IPS DF 6.9 (cell line): ENCODE data around the gene PDXDC1.
A peak's percentile ranks its signal among the peaks of the same experiment; 100 is the strongest.
"Not testable (repeated sequence)": the region's sequence is repeated elsewhere in the genome, so short reads cannot be mapped to it uniquely, and the experiment has no call there.

ENCODE experiments used
- DNase-seq: peaks from one replicate; pipeline ENCODE4 v3.0.0-alpha.2; 2013; ENCODE audit warnings: low read depth, low spot score
- H3K27ac ChIP-seq: one replicate; pipeline ENCODE4 v1.5.1; 2013; ENCODE audit warnings: low read length, control low read depth
- H3K27me3 ChIP-seq: 2 replicates; pipeline ENCODE4 v1.6.1; 2013; ENCODE audit warnings: mild to moderate bottlenecking, low read length; ENCODE audit not compliant: control insufficient read depth, insufficient read depth
- H3K36me3 ChIP-seq: 2 replicates; pipeline ENCODE4 v1.6.1; 2013; ENCODE audit warnings: low read length; ENCODE audit not compliant: control insufficient read depth, insufficient read depth
- H3K4me1 ChIP-seq: 2 replicates; pipeline ENCODE4 v1.6.1; 2013; ENCODE audit warnings: low read length; ENCODE audit not compliant: control insufficient read depth, insufficient read depth
- H3K4me3 ChIP-seq: 2 replicates; pipeline ENCODE4 v1.5.1; 2013; ENCODE audit warnings: mild to moderate bottlenecking, low read length
- H3K9me3 ChIP-seq: 2 replicates; pipeline ENCODE4 v1.6.1; 2013; ENCODE audit warnings: low read length, inconsistent platforms; ENCODE audit not compliant: control insufficient read depth, insufficient read depth
- WGBS: extraction: QIAGEN DNeasy Blood & Tissue Kit; methylation state at CpG from one replicate; pipeline ENCODE4 v1.1.7; 2013; ENCODE audit warnings: mixed read lengths, missing lambda C conversion rate; ENCODE audit not compliant: insufficient read length, insufficient coverage; 5-methylcytosine and 5-hydroxymethylcytosine counted together

Gene PDXDC1

DNA sequence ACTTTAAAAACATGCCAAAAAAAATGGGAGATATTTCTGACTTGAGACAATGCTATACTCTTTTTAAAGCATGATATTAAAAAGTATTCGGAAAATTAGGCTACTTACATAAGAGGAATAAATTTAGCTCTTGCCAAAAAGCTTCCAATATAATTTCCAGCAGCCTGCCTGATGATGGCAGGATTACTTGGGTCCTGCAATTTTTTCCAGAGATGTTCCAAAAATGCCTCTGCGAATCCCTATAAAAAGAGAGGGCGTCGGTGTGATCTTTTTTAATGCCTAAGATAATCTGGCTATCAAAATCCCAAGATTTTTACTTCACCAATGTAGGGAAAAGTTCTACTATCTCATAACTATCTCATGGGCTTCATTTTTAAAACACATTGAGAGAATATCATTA, 96.2 kb downstream of the PDXDC1 start:
- H3K4me3 ChIP-seq, H3K9me3 ChIP-seq, H3K27me3 ChIP-seq, DNase-seq, H3K4me1 ChIP-seq, H3K27ac ChIP-seq: not testable (repeated sequence)
- no CpG with 5 or more reads among the region's 4 CpGs for WGBS
- peaks cover 10% of the 10 kb centered on the region; the same call in 1 of the 2 replicates for H3K36me3 ChIP-seq

DNA sequence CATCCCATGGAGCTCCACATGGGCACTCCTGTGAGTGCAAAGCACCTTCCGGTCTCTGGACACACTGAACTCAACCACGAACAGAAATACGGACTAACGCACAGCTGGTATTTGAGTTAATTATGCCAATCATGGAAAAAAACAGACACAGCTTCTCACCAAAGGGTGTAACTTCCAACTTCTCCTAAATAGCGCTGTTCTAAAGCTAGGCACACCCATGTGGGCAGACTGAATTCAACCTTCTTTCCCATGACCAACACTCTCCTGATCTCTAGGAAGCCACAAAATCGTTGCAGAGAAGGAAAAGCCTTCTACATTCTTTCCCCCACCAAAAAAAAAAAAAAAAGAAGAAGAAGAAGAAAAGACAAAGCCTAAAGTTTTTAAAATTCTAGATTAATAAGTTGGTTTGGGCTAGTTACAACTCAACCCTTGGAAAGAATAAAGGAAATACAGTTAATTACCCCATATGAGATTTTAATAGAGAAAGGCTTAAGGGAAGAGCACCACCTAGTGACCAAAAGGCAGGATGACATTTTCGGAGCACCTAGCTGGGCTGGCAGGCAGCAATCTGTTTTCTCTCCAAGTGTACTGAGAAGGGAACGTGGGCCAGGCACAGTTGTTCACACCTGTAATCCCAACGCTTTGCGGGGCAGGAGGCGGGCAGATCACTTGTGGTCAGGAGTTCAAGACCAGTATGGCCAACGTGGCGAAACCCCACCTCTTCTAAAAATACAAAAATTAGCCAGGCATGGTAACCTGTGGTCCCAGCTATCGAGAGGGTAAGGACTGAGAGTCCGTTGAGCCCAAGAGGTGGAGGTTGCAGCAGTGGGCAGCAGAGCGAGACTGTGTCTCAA, 97.3 kb downstream of the PDXDC1 start:
- WGBS, result no CpG with 5 or more reads among the region's 16 CpGs
- H3K4me3 ChIP-seq, DNase-seq, H3K27ac ChIP-seq, H3K4me1 ChIP-seq, H3K27me3 ChIP-seq, H3K9me3 ChIP-seq: not testable (repeated sequence)
- peaks cover 10% of the 10 kb centered on the region; the same call in 1 of the 2 replicates for H3K36me3 ChIP-seq

DNA sequence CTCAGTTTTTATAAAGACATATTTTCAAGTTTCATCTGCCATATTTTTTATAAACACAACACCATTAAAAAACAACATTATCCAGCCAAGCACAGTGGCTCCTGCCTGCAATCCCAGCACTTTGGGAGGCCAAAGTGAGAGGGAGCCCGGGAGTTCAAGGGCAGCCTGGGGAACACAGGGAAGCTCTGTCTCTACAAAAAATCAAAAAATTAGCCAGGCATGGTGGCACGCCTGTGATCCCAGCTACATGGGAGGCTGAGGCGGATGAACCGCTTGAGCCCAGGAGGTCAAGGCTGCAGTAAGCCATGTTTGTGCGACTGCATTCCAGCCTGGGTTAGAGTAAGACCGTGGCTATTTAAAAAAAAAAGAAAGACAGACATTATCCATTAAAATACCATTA, 98.3 kb downstream of the PDXDC1 start:
- Histone ChIP-seq H3K27me3 (no peaks in the 10 kb centered on the region), H3K36me3 (peaks cover 10% of the 10 kb centered on the region; the same call in 1 of the 2 replicates), H3K9me3 (no peaks in the 10 kb centered on the region), H3K4me1 (no peaks in the 10 kb centered on the region), H3K27ac (no peak overlapping the region), H3K4me3 (no peak overlapping the region; the same call in 1 of the 2 replicates)
- DNase-seq, result no peak
- no CpG with 5 or more reads among the region's 6 CpGs for WGBS

DNA sequence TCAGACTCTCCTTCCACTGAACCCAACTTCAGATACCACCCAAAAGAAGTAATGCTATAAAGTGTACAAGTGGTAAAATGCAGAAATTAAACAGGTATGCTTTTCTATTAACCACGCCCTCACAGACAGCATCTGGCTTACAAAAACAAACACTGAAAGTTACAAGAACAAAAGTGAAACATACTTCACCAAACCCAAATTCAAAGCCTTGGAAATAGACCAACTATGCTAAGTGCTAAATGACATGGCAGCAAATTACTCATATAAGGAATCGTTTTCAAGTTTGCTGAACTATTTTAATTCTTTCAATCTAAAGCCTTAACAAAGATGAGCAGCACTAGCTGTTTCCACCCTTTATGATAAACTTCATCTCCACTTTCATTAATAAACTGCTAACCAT, 101.3 kb downstream of the PDXDC1 start:
- not testable (repeated sequence) for DNase-seq, H3K9me3 ChIP-seq, H3K4me1 ChIP-seq, H3K4me3 ChIP-seq, H3K27ac ChIP-seq, H3K27me3 ChIP-seq
- H3K36me3 ChIP-seq, result peaks cover 10% of the 10 kb centered on the region; the same call in 1 of the 2 replicates
- WGBS, result no CpG with 5 or more reads among the region's 2 CpGs

DNA sequence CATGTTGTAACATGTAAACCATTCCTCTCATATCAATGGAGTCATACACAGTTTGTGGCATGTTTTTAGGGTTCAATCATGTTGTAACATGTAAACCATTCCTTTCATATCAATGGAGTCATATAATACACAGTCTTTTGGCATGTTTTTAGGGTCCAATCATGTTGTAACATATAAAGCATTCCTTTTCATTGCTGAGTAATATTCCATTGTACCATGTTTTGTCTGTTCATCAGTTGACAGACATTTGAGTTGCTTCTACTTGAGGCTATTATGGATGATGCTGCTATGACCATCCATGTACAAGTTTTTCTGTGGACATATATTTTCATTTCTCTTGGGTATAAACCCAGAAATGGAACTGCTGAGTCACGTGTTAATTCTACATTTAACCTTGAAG, 106.1 kb downstream of the PDXDC1 start:
- H3K36me3 ChIP-seq, H3K27ac ChIP-seq, H3K27me3 ChIP-seq, H3K9me3 ChIP-seq, DNase-seq, H3K4me1 ChIP-seq, H3K4me3 ChIP-seq: not testable (repeated sequence)
- WGBS, result no CpG with 5 or more reads among the region's 1 CpG

DNA sequence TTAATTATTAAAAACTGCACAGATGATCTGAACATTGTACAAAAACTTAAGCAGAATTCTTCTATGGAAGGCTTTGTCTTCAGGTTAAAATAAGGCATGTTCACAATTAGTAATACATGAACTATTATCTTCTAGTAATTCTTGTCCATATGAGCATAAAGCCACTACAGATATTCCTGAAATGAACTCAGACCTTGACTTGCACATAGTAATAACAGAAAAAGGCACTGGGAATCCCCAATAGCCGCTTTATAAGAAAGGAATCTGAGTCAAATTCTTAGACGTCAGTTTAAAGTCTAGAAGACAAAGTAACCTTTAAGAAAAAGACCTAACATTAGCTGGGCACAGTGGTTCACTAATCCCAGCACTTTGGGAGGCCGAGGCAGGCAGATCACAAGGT, 108.0 kb downstream of the PDXDC1 start:
- H3K36me3 ChIP-seq, H3K27me3 ChIP-seq, DNase-seq, H3K27ac ChIP-seq, H3K4me3 ChIP-seq, H3K4me1 ChIP-seq, H3K9me3 ChIP-seq: not testable (repeated sequence)
- no CpG with 5 or more reads among the region's 3 CpGs for WGBS

DNA sequence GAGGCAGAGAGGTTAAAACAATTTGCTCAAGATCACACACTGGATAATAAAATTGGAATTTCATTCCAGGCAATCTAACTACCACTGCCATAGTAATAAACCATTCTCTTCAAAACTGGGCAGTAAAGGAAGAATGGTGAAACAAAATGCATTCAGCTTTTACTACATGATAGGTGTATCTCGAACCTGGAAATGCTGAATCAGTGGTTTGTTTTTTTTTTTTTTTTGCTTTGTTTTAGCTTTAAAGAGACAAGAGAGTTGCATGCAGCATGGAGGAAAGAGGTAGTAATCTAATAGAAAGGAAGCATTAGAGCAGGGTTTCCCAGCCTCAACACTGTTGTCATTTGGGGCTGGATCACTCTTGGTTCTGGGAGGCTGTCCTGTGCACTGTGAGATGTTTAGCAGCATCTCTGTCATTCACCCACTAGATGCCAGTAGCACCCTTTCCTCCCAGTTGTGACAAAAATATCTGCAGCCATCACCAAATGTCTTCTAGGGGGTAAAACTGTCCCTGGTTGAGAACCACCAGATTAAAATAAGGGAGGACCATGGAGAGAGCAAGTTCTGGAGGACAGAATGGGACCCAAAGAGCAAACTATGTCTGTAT, 115.9 kb downstream of the PDXDC1 start:
- not testable (repeated sequence) for H3K9me3 ChIP-seq, H3K27me3 ChIP-seq, H3K4me3 ChIP-seq, H3K36me3 ChIP-seq, H3K4me1 ChIP-seq, H3K27ac ChIP-seq, DNase-seq
- no CpG with 5 or more reads among the region's 1 CpG for WGBS

DNA sequence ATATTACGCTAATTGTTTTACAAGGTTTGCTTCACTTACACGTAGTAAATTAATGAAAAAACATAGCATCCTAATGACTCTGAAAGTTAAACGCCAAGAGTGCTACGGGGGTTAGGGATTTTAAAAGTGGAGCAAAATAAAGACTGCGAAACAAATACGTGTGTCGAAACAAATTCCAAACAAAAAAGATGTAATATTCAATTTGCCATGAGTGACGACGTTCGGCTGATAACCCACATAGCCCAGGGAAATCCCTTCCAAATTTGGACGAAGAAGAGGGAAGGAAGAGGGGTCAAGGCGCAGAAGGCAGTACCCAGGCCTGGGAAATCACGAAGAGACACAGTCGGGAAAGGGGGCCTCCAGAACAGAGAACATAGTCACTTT, 118.7 kb downstream of the PDXDC1 start:
- H3K27me3 ChIP-seq, H3K4me1 ChIP-seq, H3K36me3 ChIP-seq, H3K9me3 ChIP-seq, DNase-seq, H3K27ac ChIP-seq: not testable (repeated sequence)
- H3K4me3 ChIP-seq, result peak overlapping the region; percentile 70; the same call in 1 of the 2 replicates
- no CpG with 5 or more reads among the region's 14 CpGs for WGBS

DNA sequence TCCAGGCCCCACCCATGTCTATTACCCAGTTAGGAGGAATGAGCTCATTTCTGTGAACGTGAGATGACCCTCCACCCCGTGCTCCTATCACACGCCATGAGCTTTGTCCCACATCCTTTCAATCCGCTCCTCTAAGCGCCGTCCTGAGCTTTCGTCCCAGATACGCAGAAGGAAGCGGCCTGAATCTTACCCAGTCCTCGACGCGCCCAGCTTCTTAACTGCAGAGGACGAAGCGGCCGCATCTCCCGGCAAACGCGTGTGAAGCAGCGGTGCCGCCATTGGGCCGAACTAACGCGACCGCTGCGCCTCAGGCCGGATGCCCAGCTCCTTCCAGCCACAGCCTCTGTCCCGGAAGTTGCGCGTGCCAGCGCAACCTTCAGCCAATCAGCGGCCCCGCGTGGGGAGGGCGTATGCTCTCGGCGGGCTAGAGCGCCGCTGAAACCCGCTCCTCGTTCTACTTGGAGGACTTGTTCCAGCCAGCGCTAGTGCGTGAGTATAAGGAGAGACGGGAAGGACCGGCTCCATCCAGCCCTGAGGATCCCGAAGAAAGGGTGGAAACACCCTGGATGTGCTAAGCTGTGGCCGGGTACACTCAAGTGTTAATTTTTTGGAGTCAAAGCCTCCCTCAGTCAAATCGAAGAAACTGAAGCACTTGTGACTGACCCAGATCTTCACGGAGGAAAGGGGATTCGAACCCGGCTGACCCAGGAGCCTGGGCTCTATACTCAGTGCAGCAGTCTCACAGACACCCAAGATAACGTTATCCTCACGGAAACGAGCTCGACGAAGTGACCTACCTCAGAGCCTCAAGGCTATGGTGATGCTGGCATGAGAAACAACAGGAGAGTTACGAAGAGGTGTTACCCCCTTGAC, 119.4 kb downstream of the PDXDC1 start, which contains the start of gene RRN3:
TSS of gene RRN3 (minus strand) at position 318 of the 873 bp plus-strand sequence. CDS start at position 279, 39 bp downstream.
- not testable (repeated sequence) for H3K9me3 ChIP-seq, H3K27ac ChIP-seq, H3K27me3 ChIP-seq, H3K4me1 ChIP-seq, H3K36me3 ChIP-seq
- no CpG with 5 or more reads among the region's 56 CpGs for WGBS
- DNase-seq, result peak; percentile 80
- peak within 1 kb of the TSS; percentile 70 for H3K4me3 ChIP-seq

DNA sequence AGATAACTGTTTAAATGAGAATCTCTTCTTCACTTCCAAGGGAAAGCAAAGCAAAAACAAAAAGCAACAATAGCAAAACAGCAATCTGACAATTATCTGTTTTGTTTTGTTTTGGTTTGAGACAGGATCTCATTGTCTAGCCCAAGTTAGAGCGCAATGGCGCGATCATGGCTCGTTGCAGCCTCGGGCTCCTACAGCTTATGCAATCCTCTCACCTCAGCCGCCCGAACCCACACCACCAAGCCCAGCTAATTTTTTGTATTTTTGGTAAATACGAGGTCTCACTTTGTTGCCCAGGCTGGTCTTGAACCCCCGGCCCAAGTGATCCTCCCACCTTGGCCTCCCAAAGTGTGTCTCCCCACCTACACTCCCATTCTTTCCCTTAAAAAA, 121.8 kb downstream of the PDXDC1 start:
- not testable (repeated sequence) for H3K9me3 ChIP-seq, H3K27ac ChIP-seq, H3K4me3 ChIP-seq, H3K36me3 ChIP-seq, DNase-seq, H3K27me3 ChIP-seq, H3K4me1 ChIP-seq
- no CpG with 5 or more reads among the region's 9 CpGs for WGBS
